Skeletal muscle tissue (tissue), 4 donors: ENCODE data around the gene ZNF408. TPM values are rescaled to one million over a fixed set of nuclear protein-coding genes. Genes with fewer than 3 reads are reported as not detected.
A peak's percentile ranks its signal among the peaks of the same experiment; 100 is the strongest.

Source experiments
- H3K27ac ChIP-seq: one replicate; pipeline ENCODE4 v1.7.0; 2013; ENCODE audit warnings: mild to moderate bottlenecking, low read depth, low read length, inconsistent platforms
- H3K27me3 ChIP-seq, 3 donors: one replicate each; pipeline ENCODE4 v1.7.0; 2013; ENCODE audit warnings: low read length in 3 of 3; ENCODE audit not compliant: control insufficient read depth in 3 of 3, insufficient read depth in 3 of 3
- H3K36me3 ChIP-seq, 3 donors: one replicate each; pipeline ENCODE4 v1.7.0; 2013; ENCODE audit warnings: low read length in 3 of 3; ENCODE audit not compliant: control insufficient read depth in 3 of 3, insufficient read depth in 3 of 3
- H3K4me1 ChIP-seq, 3 donors: one replicate each; pipeline ENCODE4 v1.7.0; 2013; ENCODE audit warnings: low read length in 3 of 3, mild to moderate bottlenecking in 3 of 3; ENCODE audit not compliant: control insufficient read depth in 3 of 3, insufficient read depth in 3 of 3
- H3K4me3 ChIP-seq, 3 donors: one replicate each; pipeline ENCODE4 v1.7.0; 2013; ENCODE audit warnings: low read length in 3 of 3
- H3K9ac ChIP-seq, 3 donors: one replicate each; pipeline ENCODE4 v1.7.0; 2013; ENCODE audit warnings: low read length in 3 of 3, mild to moderate bottlenecking in 3 of 3, moderate library complexity in 2 of 3, low read depth in 1 of 3
- H3K9me3 ChIP-seq, 3 donors: one replicate each; pipeline ENCODE4 v1.7.0; 2013; ENCODE audit warnings: low read length in 3 of 3; ENCODE audit not compliant: control insufficient read depth in 3 of 3
- total RNA-seq: library from RNA; depleted of rRNA; stranded (reverse); fragments of >200 nt; gene quantifications from one replicate; pipeline ENCODE4 v1.2.3, GENCODE V29; 2014
- donor health status: Osteomylitis.

ZNF408 gene
- total RNA-seq, 1 donor from 2014 or later: 5.7 TPM

- peaks cover 0 to 2% (median 0%) of the 10 kb centered on the region in 3 donors for H3K36me3 ChIP-seq
- H3K4me3 ChIP-seq: no peak overlapping the region
- no peak overlapping the region for H3K27ac ChIP-seq
- H3K9me3 ChIP-seq: no peaks in the 10 kb centered on the region
- H3K27me3 ChIP-seq: no peaks in the 10 kb centered on the region
- H3K4me1 ChIP-seq: no peaks in the 10 kb centered on the region
- H3K9ac ChIP-seq: no peak overlapping the region
Measured at GRCh38 chr11:46736146-46736545, 35.3 kb downstream of the ZNF408 start.

- Histone ChIP-seq H3K4me1 (no peaks in the 10 kb centered on the region), H3K36me3 (peaks cover 0 to 5% (median 1%) of the 10 kb centered on the region in 3 donors), H3K4me3 (no peak overlapping the region), H3K9me3 (no peaks in the 10 kb centered on the region), H3K9ac (no peak overlapping the region), H3K27ac (no peak overlapping the region), H3K27me3 (no peaks in the 10 kb centered on the region)
Measured at GRCh38 chr11:46736615-46737014, 35.8 kb downstream of the ZNF408 start.

- peaks cover 0 to under 1% (median 0%) of the 10 kb centered on the region in 3 donors for H3K4me1 ChIP-seq
Measured at GRCh38 chr11:46737699-46738098, 36.9 kb downstream of the ZNF408 start.

GRCh38 chr11:46738887-46739286 is 38.1 kb downstream of the ZNF408 start:
- no peak overlapping the region for H3K27ac ChIP-seq
- H3K4me3 ChIP-seq: no peak overlapping the region
- no peaks in the 10 kb centered on the region for H3K27me3 ChIP-seq
- no peak overlapping the region for H3K9ac ChIP-seq
- peaks cover 0 to 7% (median 0%) of the 10 kb centered on the region in 3 donors for H3K4me1 ChIP-seq
- H3K36me3 ChIP-seq: peaks cover 11 to 24% (median 23%) of the 10 kb centered on the region in 3 donors
- H3K9me3 ChIP-seq: no peaks in the 10 kb centered on the region

More at GRCh38 chr11:46737699-46738098, 36.9 kb downstream of the ZNF408 start:
- no peaks in the 10 kb centered on the region for H3K9me3 ChIP-seq
- no peak overlapping the region for H3K27ac ChIP-seq
- H3K27me3 ChIP-seq: no peaks in the 10 kb centered on the region
- H3K9ac ChIP-seq: no peak overlapping the region
- no peak overlapping the region for H3K4me3 ChIP-seq
- peaks cover 3 to 13% (median 12%) of the 10 kb centered on the region in 3 donors for H3K36me3 ChIP-seq

GRCh38 chr11:46741600-46742484 is 41.0 kb downstream of the ZNF408 start:
- H3K4me3 ChIP-seq: no peak overlapping the region
- peak overlapping the region; percentile 68 for H3K27ac ChIP-seq
- H3K9me3 ChIP-seq: no peaks in the 10 kb centered on the region
- H3K36me3 ChIP-seq: peaks cover 31 to 48% (median 47%) of the 10 kb centered on the region in 3 donors
- H3K9ac ChIP-seq: no peak overlapping the region
- H3K4me1 ChIP-seq: peaks cover 0 to 7% (median 0%) of the 10 kb centered on the region in 3 donors
- no peaks in the 10 kb centered on the region for H3K27me3 ChIP-seq

GRCh38 chr11:46743043-46743442 is 42.2 kb downstream of the ZNF408 start:
- Histone ChIP-seq H3K27me3 (no peaks in the 10 kb centered on the region), H3K9me3 (no peaks in the 10 kb centered on the region), H3K4me3 (no peak overlapping the region), H3K4me1 (peaks cover 0 to 7% (median 0%) of the 10 kb centered on the region in 3 donors), H3K9ac (no peak overlapping the region), H3K36me3 (peaks cover 42 to 59% (median 54%) of the 10 kb centered on the region in 3 donors), H3K27ac (peak overlapping the region; percentile 68)

- peaks cover 45 to 66% (median 58%) of the 10 kb centered on the region in 3 donors for H3K36me3 ChIP-seq
- H3K27me3 ChIP-seq: no peaks in the 10 kb centered on the region
- no peak overlapping the region for H3K9ac ChIP-seq
- H3K4me1 ChIP-seq: peaks cover 0 to 7% (median 0%) of the 10 kb centered on the region in 3 donors
- no peaks in the 10 kb centered on the region for H3K9me3 ChIP-seq
- H3K4me3 ChIP-seq: no peak overlapping the region
- H3K27ac ChIP-seq: peak overlapping the region; percentile 49
Measured at GRCh38 chr11:46743693-46744339, 43.0 kb downstream of the ZNF408 start.

GRCh38 chr11:46745328-46745727 is 44.5 kb downstream of the ZNF408 start:
- Histone ChIP-seq H3K27ac (no peak overlapping the region), H3K9ac (no peak overlapping the region), H3K4me3 (no peak overlapping the region), H3K4me1 (peaks cover 0 to 7% (median 0%) of the 10 kb centered on the region in 3 donors), H3K9me3 (no peaks in the 10 kb centered on the region), H3K27me3 (no peaks in the 10 kb centered on the region), H3K36me3 (peaks cover 54 to 77% (median 67%) of the 10 kb centered on the region in 3 donors)

GRCh38 chr11:46745995-46746394 is 45.2 kb downstream of the ZNF408 start:
- H3K36me3 ChIP-seq: peaks cover 60 to 84% (median 73%) of the 10 kb centered on the region in 3 donors
- H3K9me3 ChIP-seq: no peaks in the 10 kb centered on the region
- no peak overlapping the region for H3K27ac ChIP-seq
- no peaks in the 10 kb centered on the region for H3K27me3 ChIP-seq
- H3K4me3 ChIP-seq: no peak overlapping the region
- no peak overlapping the region for H3K9ac ChIP-seq
- peaks cover 0 to 7% (median 0%) of the 10 kb centered on the region in 3 donors for H3K4me1 ChIP-seq

GRCh38 chr11:46747150-46747549 is 46.3 kb downstream of the ZNF408 start:
- Histone ChIP-seq H3K4me3 (no peak overlapping the region), H3K9ac (no peak overlapping the region), H3K4me1 (peaks cover 0 to 7% (median 0%) of the 10 kb centered on the region in 3 donors), H3K36me3 (peaks cover 63 to 83% (median 73%) of the 10 kb centered on the region in 3 donors), H3K27ac (no peak overlapping the region), H3K27me3 (no peaks in the 10 kb centered on the region), H3K9me3 (no peaks in the 10 kb centered on the region)
